GM19455 (cell line): ENCODE results near the gene CREB3.

Source experiments
- ATAC-seq: cut with Tn5 transposase; IDR thresholded peaks from one replicate; pipeline ENCODE4 v1.9.1; 2021; ENCODE audit not compliant: unreplicated experiment

CREB3 gene

GRCh38 chr9:35771943-35772342 is 39.5 kb downstream of the CREB3 start:
- no peak for ATAC-seq

GRCh38 chr9:35774907-35775635 is 42.6 kb downstream of the CREB3 start:
- no peak for ATAC-seq

- ATAC-seq = no peak
These were observed 43.6 kb downstream of the CREB3 start for GRCh38 chr9:35776018-35776417.

GRCh38 chr9:35778496-35778895 is 46.0 kb downstream of the CREB3 start:
- no peak for ATAC-seq

GRCh38 chr9:35781066-35781465 is 48.6 kb downstream of the CREB3 start:
- no peak for ATAC-seq

GRCh38 chr9:35783418-35783817 is 51.0 kb downstream of the CREB3 start:
- ATAC-seq = no peak
